Putamen (tissue), 1 donor: ENCODE results near the gene CMIP.

ENCODE experiments used
- DNase-seq: peaks from one replicate; pipeline ENCODE4 v3.0.0-alpha.2; 2016; ENCODE audit warnings: low spot score

Gene CMIP

GRCh38 chr16:81551151-81551808, 106.7 kb downstream of the CMIP start:
- no peak for DNase-seq

GRCh38 chr16:81551821-81552304, 107.3 kb downstream of the CMIP start:
- no peak for DNase-seq

GRCh38 chr16:81552743-81553079, 108.1 kb downstream of the CMIP start:
- no peak for DNase-seq

- no peak for DNase-seq
These were observed 108.6 kb downstream of the CMIP start for GRCh38 chr16:81553080-81553813.

GRCh38 chr16:81553814-81554675, 109.4 kb downstream of the CMIP start:
- no peak for DNase-seq

GRCh38 chr16:81554979-81555378, 110.4 kb downstream of the CMIP start:
- DNase-seq: no peak

GRCh38 chr16:81555660-81556059, 111.1 kb downstream of the CMIP start:
- no peak for DNase-seq

GRCh38 chr16:81556715-81557284, 112.2 kb downstream of the CMIP start:
- no peak for DNase-seq

- DNase-seq: no peak
These were observed 113.5 kb downstream of the CMIP start for GRCh38 chr16:81558077-81558443.

- DNase-seq: no peak
These were observed 114.0 kb downstream of the CMIP start for GRCh38 chr16:81558444-81559175.

GRCh38 chr16:81560979-81561657, 116.5 kb downstream of the CMIP start:
- DNase-seq: no peak

GRCh38 chr16:81562174-81562849, 117.7 kb downstream of the CMIP start:
- no peak for DNase-seq

- no peak for DNase-seq
These were observed 118.3 kb downstream of the CMIP start for GRCh38 chr16:81562926-81563325.

GRCh38 chr16:81564421-81564911, 119.9 kb downstream of the CMIP start:
- no peak for DNase-seq

GRCh38 chr16:81565321-81566028, 120.9 kb downstream of the CMIP start:
- DNase-seq: no peak

GRCh38 chr16:81566086-81567007, 121.7 kb downstream of the CMIP start:
- no peak for DNase-seq

- no peak for DNase-seq
These were observed 122.5 kb downstream of the CMIP start for GRCh38 chr16:81567087-81567486.

- DNase-seq: no peak
These were observed 123.6 kb downstream of the CMIP start for GRCh38 chr16:81567987-81568748.
